Activated T-cell treated with anti-CD3 and anti-CD28 coated beads, Interleukin-2, amount 50 U/mL, for 24 hours (primary cell): Measurements from ENCODE around the gene HPX.

Source experiments
- DNase-seq: peaks from one replicate; pipeline ENCODE4 v3.0.0-alpha.2; 2020
- H3K27ac Mint-ChIP-seq: 2 replicates; pipeline ENCODE4 v1.8.0; 2020; ENCODE audit warnings: mild to moderate bottlenecking, mixed read lengths
- H3K27me3 Mint-ChIP-seq: 2 replicates; pipeline ENCODE4 v1.8.0; 2020; ENCODE audit warnings: mixed read lengths
- H3K36me3 Mint-ChIP-seq: 2 replicates; pipeline ENCODE4 v1.8.0; 2020; ENCODE audit warnings: low read depth, mixed read lengths
- H3K4me1 Mint-ChIP-seq: 2 replicates; pipeline ENCODE4 v1.8.0; 2020; ENCODE audit warnings: low read depth, mixed read lengths
- H3K4me3 Mint-ChIP-seq: 2 replicates; pipeline ENCODE4 v1.8.0; 2020; ENCODE audit warnings: mild to moderate bottlenecking, moderate library complexity, mixed read lengths
- H3K9me3 Mint-ChIP-seq: 2 replicates; pipeline ENCODE4 v1.8.0; 2020; ENCODE audit warnings: mixed read lengths

The HPX gene

GRCh38 chr11:6414874-6415328 is 25.9 kb downstream of the HPX start:
- H3K4me3 Mint-ChIP-seq = no peak overlapping the region
- peaks cover 28% of the 10 kb centered on the region for H3K4me1 Mint-ChIP-seq
- no peaks in the 10 kb centered on the region for H3K27me3 Mint-ChIP-seq
- H3K9me3 Mint-ChIP-seq = no peaks in the 10 kb centered on the region
- H3K27ac Mint-ChIP-seq = no peak overlapping the region
- peaks cover 12% of the 10 kb centered on the region for H3K36me3 Mint-ChIP-seq
- no peak for DNase-seq

- Mint-ChIP-seq H3K27me3 (no peaks in the 10 kb centered on the region), H3K9me3 (no peaks in the 10 kb centered on the region), H3K4me3 (no peak overlapping the region), H3K36me3 (peaks cover 22% of the 10 kb centered on the region), H3K4me1 (peaks cover 31% of the 10 kb centered on the region), H3K27ac (no peak overlapping the region)
- DNase-seq = peak; percentile 75
Measured at GRCh38 chr11:6413791-6414201, 27.0 kb downstream of the HPX start.

- Mint-ChIP-seq H3K4me1 (peaks cover 45% of the 10 kb centered on the region), H3K9me3 (no peaks in the 10 kb centered on the region), H3K36me3 (peaks cover 28% of the 10 kb centered on the region), H3K4me3 (no peak overlapping the region), H3K27ac (no peak overlapping the region), H3K27me3 (no peaks in the 10 kb centered on the region)
- DNase-seq = no peak
Measured at GRCh38 chr11:6411594-6412031, 29.2 kb downstream of the HPX start.

GRCh38 chr11:6410695-6411430 is 29.9 kb downstream of the HPX start:
- no peak overlapping the region for H3K4me3 Mint-ChIP-seq
- H3K36me3 Mint-ChIP-seq = peaks cover 28% of the 10 kb centered on the region
- peaks cover 53% of the 10 kb centered on the region for H3K4me1 Mint-ChIP-seq
- no peaks in the 10 kb centered on the region for H3K9me3 Mint-ChIP-seq
- peak overlapping the region; percentile 58 for H3K27ac Mint-ChIP-seq
- no peak for DNase-seq
- no peaks in the 10 kb centered on the region for H3K27me3 Mint-ChIP-seq

- Mint-ChIP-seq H3K4me1 (peaks cover 80% of the 10 kb centered on the region), H3K4me3 (no peak overlapping the region), H3K9me3 (no peaks in the 10 kb centered on the region), H3K27me3 (no peaks in the 10 kb centered on the region), H3K27ac (peak overlapping the region; percentile 58), H3K36me3 (peaks cover 34% of the 10 kb centered on the region)
- DNase-seq = no peak
Measured at GRCh38 chr11:6406370-6406769, 34.4 kb downstream of the HPX start.

GRCh38 chr11:6405846-6406245 is 34.9 kb downstream of the HPX start:
- H3K4me1 Mint-ChIP-seq = peaks cover 83% of the 10 kb centered on the region
- peak overlapping the region; percentile 58 for H3K27ac Mint-ChIP-seq
- DNase-seq = no peak
- no peaks in the 10 kb centered on the region for H3K9me3 Mint-ChIP-seq
- no peaks in the 10 kb centered on the region for H3K27me3 Mint-ChIP-seq
- no peak overlapping the region for H3K4me3 Mint-ChIP-seq
- peaks cover 34% of the 10 kb centered on the region for H3K36me3 Mint-ChIP-seq

GRCh38 chr11:6405052-6405667 is 35.6 kb downstream of the HPX start:
- Mint-ChIP-seq H3K4me1 (peaks cover 85% of the 10 kb centered on the region), H3K36me3 (peaks cover 36% of the 10 kb centered on the region), H3K4me3 (no peak overlapping the region), H3K9me3 (no peaks in the 10 kb centered on the region), H3K27ac (peak overlapping the region; percentile 58), H3K27me3 (no peaks in the 10 kb centered on the region)
- DNase-seq = no peak

GRCh38 chr11:6404342-6405051 is 36.3 kb downstream of the HPX start:
- H3K4me1 Mint-ChIP-seq = peaks cover 85% of the 10 kb centered on the region
- no peaks in the 10 kb centered on the region for H3K9me3 Mint-ChIP-seq

GRCh38 chr11:6403539-6403938 is 37.2 kb downstream of the HPX start:
- DNase-seq = no peak
- Mint-ChIP-seq H3K27me3 (no peaks in the 10 kb centered on the region), H3K9me3 (no peaks in the 10 kb centered on the region), H3K4me1 (peaks cover 86% of the 10 kb centered on the region), H3K4me3 (no peak overlapping the region), H3K36me3 (peaks cover 39% of the 10 kb centered on the region), H3K27ac (peak overlapping the region; percentile 96)

More at GRCh38 chr11:6404342-6405051, 36.3 kb downstream of the HPX start:
- Mint-ChIP-seq H3K4me3 (peak overlapping the region; percentile 26), H3K27me3 (no peaks in the 10 kb centered on the region), H3K27ac (peak overlapping the region; percentile 66), H3K36me3 (peaks cover 36% of the 10 kb centered on the region)
- no peak for DNase-seq

GRCh38 chr11:6402561-6402981 is 38.2 kb downstream of the HPX start:
- H3K4me1 Mint-ChIP-seq = peaks cover 85% of the 10 kb centered on the region
- peak overlapping the region; percentile 96 for H3K27ac Mint-ChIP-seq
- H3K36me3 Mint-ChIP-seq = peaks cover 45% of the 10 kb centered on the region
- peak overlapping the region; percentile 78 for H3K4me3 Mint-ChIP-seq
- no peaks in the 10 kb centered on the region for H3K27me3 Mint-ChIP-seq
- DNase-seq = no peak
- H3K9me3 Mint-ChIP-seq = no peaks in the 10 kb centered on the region

- Mint-ChIP-seq H3K36me3 (peaks cover 48% of the 10 kb centered on the region), H3K4me1 (peaks cover 83% of the 10 kb centered on the region), H3K27ac (peak overlapping the region; percentile 96), H3K4me3 (peak overlapping the region; percentile 78), H3K27me3 (no peaks in the 10 kb centered on the region), H3K9me3 (no peaks in the 10 kb centered on the region)
- DNase-seq = no peak
Measured at GRCh38 chr11:6402061-6402470, 38.7 kb downstream of the HPX start.

GRCh38 chr11:6401464-6401863 is 39.3 kb downstream of the HPX start:
- no peaks in the 10 kb centered on the region for H3K27me3 Mint-ChIP-seq
- H3K36me3 Mint-ChIP-seq = peaks cover 50% of the 10 kb centered on the region
- no peak for DNase-seq
- peak overlapping the region; percentile 66 for H3K27ac Mint-ChIP-seq
- H3K4me3 Mint-ChIP-seq = no peak overlapping the region
- no peaks in the 10 kb centered on the region for H3K9me3 Mint-ChIP-seq
- peaks cover 83% of the 10 kb centered on the region for H3K4me1 Mint-ChIP-seq

- DNase-seq = no peak
- Mint-ChIP-seq H3K36me3 (peaks cover 58% of the 10 kb centered on the region), H3K27me3 (no peaks in the 10 kb centered on the region), H3K4me3 (no peak overlapping the region), H3K9me3 (no peaks in the 10 kb centered on the region), H3K4me1 (peaks cover 82% of the 10 kb centered on the region), H3K27ac (peak overlapping the region; percentile 66)
Measured at GRCh38 chr11:6400431-6401345, 40.1 kb downstream of the HPX start.

- DNase-seq = no peak
- Mint-ChIP-seq H3K4me3 (no peak overlapping the region), H3K4me1 (peaks cover 79% of the 10 kb centered on the region), H3K36me3 (peaks cover 85% of the 10 kb centered on the region), H3K27ac (no peak overlapping the region), H3K27me3 (no peaks in the 10 kb centered on the region), H3K9me3 (no peaks in the 10 kb centered on the region)
Measured at GRCh38 chr11:6397636-6398035, 43.2 kb downstream of the HPX start.
